DMS79 treated with DMSO at 0.1 percent for 48 hours (cell line): ENCODE measurements around the gene CAMSAP2.

Source experiments
- DNase-seq: peaks from one replicate; lab custom pipeline; 2025; lab: John Stamatoyannopoulos, UW

Gene CAMSAP2, protein sequence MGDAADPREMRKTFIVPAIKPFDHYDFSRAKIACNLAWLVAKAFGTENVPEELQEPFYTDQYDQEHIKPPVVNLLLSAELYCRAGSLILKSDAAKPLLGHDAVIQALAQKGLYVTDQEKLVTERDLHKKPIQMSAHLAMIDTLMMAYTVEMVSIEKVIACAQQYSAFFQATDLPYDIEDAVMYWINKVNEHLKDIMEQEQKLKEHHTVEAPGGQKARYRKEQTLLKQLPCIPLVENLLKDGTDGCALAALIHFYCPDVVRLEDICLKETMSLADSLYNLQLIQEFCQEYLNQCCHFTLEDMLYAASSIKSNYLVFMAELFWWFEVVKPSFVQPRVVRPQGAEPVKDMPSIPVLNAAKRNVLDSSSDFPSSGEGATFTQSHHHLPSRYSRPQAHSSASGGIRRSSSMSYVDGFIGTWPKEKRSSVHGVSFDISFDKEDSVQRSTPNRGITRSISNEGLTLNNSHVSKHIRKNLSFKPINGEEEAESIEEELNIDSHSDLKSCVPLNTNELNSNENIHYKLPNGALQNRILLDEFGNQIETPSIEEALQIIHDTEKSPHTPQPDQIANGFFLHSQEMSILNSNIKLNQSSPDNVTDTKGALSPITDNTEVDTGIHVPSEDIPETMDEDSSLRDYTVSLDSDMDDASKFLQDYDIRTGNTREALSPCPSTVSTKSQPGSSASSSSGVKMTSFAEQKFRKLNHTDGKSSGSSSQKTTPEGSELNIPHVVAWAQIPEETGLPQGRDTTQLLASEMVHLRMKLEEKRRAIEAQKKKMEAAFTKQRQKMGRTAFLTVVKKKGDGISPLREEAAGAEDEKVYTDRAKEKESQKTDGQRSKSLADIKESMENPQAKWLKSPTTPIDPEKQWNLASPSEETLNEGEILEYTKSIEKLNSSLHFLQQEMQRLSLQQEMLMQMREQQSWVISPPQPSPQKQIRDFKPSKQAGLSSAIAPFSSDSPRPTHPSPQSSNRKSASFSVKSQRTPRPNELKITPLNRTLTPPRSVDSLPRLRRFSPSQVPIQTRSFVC (N-terminal part only)

DNA sequence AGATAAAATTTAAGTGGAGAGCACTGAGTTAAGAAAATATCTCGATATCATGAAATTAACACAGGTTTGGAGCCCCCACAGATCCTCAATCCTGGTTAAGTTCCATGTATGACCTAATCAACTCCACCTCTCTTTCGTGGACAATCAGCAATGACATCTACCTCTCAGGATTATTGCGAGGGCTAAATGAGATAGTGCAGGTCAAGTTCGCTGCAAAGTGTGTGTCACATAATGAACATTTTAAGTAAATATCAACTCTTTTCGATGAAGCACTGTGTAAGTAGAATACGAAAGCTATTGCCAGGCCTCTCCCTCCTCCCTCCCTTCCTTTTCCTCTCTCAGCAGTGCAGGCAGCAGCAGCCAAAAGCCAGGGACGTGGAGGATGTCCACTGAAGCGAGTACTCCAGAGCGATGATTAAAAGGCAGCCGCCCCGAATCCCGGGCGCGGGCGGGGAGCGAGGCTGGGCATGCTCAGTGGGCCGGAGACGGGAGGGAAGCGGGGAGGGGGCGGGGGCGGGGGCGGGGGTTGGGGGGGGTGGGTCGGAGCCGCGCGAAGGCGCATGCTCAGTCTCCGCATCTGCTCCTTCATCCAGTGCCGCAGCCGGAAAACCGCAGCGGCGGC, at the start of gene CAMSAP2:
CAMSAP2 (plus strand) TSS at position 567 of the 622 bp plus-strand sequence. CDS start 935 bp downstream, outside the sequence.
- DNase-seq, result peak; percentile 91

DNA sequence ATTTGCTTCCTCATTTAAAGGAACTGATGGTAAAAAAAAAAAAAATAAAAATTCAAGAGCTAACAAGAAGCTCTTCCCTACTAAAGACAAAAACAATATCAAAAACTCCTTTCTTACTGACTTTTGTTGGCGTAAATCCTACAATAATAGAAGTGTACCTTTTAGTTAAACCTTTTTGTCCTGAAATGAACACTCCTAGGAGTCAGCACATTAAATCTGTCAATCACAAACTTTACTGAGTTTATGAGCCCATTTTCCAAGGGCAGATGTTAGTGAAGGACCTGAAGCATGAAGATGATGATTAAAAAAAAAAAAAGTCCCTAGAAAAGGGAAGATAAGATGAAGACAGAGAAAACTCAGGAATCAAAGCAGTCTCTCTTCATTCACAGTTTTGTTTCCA, 46.4 kb upstream of the CAMSAP2 start:
- no peak for DNase-seq

DNA sequence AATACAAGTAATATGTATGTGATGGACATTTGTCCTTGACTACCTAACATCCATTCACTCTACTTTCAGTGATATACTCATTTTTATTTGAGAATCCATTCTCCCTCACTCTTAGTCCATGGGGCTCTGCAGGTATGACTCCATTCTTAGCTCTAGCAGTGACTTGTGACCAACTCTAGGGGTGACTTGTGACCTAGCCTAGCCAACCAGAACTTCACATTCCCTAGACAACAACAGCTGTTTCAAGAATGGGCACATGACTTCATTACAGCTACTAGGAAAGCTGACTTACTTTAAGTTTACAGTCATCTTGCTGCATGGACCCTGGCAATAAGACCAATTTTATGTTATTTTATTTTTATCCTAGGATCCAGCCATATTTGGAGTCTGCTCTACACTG, 45.4 kb upstream of the CAMSAP2 start:
- DNase-seq, result no peak

DNA sequence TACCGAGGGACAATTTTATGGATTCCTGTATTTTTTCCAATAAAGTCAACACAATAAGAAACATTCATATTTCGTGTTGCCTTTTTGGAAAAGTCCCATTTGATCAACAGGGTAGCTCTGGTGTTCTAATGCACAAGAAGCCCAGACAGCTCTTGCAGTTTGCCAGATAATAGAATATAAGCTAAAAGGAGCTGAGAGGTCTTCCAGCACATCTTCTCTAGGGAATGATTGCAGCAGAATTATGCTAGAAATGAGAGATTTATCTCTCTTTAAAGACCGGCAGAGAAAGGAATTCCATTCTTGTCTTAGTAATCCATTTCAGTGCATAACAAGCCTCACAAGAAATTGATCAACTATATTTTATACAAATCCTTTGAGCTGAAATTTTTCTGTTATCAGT, 44.0 kb upstream of the CAMSAP2 start:
- DNase-seq, result no peak

DNA sequence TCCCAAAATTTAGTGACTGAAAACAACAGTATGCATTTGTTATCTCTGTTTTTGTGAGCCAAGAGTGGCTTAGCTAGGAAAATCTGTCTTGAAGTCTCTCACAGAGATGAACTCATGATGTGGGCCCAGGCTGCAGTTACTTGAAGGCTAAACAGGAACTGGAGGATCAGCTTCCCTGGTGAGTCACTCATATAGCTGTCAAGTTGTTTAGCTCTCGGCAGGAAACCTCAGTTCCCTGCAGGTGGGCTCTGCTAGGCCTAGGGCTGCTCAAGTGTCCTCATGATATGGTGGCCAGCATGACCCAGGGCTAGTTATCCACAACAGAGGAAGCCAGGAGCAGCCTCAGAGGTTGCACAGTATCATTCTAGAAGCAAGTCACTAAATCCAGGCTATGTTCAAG, 38.8 kb upstream of the CAMSAP2 start:
- no peak for DNase-seq

DNA sequence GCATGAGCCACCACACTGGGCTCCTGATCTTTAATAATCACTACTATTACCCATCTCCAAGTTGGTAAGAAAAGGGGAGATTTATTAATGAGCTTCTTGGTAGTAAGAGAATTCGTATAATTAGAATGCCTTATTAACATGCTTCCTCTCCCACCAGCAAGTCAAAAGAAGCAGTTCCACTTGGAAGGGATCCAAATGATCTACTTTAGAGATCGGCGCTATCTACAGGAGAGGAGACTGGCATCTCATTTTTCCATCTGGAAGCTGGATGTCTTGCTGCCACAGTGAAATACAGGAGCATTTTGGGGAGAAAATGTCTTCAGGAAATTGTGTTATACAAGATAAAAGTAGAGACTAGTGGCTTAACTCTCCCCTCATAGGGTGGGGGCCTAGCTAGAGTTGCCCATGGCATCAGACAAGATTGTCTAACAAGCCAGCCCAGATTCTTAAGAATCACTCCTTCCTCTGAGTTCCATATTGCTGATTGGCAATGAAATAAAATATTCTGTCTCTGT, 33.6 kb upstream of the CAMSAP2 start:
- DNase-seq, result no peak

DNA sequence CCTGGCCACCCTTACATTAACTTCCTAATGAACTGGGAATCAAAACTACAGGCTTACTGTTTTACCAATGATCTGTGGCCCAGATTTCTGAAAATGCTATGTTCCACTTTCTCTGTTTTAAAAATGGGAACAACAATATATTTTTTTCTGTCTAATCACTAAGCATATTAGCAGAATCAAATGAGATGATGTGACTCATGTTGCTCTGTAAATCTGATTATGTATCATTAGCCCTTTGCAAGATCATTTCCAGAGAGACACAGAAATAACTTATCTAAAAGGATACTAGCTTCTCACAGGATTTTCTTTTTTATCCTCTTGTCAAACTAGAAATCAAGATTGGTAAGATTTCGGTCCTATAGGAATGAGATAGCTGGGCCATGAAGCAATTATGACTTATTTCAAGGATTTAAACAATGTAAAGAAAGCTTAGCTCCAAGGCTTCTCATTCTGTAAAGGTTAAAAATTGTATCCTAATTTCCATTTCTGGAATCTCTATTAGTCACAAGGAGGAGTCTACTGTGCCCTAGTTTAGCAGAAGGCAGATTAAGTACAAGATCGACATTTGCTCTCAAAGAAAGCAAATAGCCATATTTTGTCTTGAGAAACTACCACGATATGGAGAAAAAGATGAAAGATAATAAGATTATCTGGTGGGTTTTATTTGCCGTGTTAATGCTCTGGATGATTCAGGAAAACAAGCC, 32.4 kb upstream of the CAMSAP2 start:
- no peak for DNase-seq

DNA sequence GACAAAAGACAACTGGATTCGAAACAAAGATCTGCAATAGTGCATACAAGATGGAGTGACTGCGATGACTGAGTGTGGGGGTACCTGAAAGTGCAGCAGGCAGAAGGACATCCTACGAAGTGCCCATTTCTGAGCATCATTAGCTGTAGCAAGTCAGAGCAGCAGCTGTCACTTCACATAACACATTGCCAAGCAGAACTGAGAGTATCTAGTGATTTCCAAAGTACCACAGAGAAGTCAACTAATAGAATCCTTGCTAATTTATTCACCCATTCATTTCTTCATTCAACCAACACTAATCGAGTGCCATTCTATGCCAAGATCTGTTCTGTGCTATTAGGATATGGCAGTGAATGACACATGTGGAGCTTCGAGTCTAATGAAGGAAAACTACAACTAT, 31.6 kb upstream of the CAMSAP2 start:
- DNase-seq, result no peak

DNA sequence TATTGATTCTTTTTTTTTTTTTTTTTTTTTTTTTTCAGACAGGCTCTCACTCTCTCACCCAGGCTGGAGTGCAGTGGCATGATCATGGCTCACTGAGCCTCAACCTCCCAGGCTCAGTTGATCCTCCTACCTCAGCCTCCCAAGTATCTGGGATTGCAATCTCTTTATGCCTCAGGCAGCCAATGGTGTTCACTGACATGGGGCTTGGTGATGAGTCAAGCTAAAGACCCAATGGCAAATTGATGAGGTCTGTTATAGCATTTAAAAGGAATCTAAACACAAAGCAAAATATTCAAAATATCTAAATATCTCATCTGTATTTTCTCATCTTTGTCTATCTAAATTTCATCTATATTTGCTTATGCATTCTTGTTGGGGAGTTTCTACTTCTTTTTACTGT, 30.5 kb upstream of the CAMSAP2 start:
- no peak for DNase-seq

DNA sequence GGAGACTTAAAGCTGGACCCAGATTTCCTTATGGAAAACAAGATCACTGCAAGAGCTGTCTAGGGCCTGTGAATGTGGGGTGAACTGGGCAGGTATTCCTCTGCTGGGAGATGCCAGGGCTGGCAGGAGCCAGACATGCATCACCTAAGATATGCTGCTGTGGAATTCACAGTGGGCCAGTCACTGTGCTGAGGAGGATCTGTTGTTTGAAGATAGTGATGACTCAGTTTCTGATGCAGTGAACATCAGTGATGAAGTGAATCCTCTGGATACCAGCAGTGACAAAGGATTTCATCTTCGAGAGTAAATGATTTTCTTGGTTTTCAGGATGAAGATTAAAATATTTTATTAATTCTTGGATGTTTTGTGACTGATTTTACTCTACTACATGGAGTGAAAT, 29.9 kb upstream of the CAMSAP2 start:
- no peak for DNase-seq

DNA sequence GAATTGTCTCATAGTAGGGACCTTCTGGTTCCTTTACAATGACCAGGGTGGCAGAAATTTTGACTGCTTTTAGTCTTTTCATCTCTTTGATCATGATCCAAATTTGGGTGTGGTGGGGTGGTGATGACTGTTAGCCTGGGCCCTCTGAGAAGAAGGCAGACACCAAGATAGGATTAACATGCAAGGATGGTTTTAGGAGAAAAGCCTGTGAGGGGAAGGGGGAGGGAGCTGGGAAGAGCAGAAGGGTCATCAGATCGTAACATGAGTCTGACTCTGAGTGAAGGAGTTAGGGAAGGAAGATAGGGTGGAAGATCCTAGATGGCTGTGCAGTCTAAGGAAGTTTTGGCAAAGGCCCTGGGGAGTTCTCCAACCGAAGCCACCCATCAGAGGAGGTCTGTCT, 28.5 kb upstream of the CAMSAP2 start:
- no peak for DNase-seq

DNA sequence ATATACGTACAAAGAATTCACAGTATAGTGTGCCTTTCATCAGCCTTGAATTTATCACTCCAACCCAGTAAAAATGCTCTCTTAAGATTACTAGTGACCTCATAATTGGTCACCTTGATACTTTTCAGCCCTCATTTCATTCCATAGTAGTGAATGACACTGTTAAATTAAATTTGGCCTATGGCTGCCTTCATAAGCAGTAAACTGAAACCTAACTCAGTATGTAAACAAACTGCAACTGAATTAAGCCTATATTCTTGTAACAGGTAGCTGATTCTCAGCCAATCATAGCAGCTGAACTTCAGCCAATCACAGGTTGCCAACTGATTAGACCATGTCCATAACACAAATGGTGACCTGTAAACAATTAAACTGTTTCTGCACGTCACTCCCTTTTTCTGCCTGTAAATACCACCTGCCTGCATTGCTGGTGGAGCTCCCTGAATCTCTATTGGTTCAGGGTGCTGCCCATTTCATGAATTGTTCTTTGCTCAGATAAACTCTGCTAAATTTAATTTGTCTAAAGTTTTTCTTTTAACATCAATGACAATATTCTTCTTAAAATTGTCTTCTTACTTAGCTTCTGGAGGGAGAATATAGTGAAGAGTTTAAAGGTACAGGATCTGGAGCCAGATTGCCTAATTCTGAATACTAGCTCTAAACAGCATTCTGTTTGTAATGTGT, 24.0 kb upstream of the CAMSAP2 start:
- DNase-seq, result no peak

DNA sequence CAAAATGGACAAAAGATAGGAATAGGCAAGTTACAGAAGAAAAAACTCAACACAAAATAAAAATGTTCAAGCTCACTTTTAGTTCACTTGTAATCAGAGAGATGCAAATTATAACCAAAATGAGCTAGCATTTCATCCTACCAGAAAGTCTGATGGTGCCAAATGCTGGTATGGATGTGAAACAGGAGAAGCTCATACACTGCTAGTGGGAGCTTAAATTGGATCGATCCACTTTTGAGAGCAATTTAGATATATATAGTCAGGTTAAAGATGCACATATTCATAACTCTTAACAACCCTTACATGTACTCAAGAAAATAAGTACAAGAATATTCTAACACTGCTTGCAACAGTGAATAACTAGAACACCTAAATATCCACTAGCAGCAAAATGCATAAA, 18.5 kb upstream of the CAMSAP2 start:
- no peak for DNase-seq

DNA sequence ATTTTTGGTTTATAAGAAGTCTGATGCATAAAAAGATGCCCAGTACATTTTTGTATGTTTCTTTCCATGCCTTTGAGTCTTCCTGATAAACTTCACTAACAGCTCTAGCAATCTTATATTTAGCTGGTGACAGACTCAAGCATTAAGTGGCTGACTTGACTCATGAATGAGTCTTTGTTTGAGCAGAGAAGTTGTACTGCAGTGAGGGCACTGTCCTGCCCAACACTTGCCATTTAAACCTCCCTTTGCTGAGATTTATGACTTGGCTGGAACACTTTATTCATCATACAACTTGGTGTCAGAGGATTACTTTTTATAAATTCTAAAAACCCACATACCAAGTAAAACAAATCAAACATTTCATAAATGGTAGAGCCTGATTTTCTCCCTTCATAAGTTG, 14.6 kb upstream of the CAMSAP2 start:
- no peak for DNase-seq

DNA sequence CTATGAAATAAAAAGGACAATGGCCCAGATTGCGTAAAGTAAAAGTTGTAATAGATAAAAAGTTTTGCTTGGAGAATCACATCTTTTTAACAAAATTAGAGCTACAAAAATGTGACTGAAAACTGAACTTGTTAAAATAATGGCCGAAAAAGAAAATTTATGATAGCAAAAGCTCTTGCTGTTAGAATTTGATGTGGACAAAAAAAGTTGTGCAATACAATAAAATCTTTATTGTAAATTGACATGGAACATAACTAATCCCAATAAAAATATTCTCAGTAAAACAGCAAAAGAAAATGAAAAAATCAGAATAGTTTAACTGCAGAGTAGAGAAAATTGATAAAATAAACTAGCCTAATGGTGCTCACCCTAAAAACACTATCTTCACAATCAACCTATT, 11.4 kb upstream of the CAMSAP2 start:
- no peak for DNase-seq

DNA sequence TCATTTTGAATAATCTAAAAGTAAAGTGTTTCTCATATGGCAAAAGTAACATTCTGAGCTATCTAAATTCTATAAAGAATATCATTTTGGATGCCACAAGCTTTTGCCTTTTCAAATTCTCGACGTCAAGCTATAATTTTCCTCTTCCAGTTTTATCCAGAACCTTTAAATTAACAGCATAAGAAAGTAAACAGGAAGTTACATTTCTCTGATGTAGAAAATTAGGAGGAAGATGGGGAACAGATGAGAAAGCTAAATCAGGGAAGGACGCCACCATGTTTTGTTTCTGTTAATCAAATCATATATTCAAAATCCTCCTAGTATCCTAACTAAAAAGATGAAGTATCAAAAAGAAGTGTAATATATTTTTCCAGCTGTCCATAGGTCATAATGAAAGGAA, 8.8 kb upstream of the CAMSAP2 start:
- DNase-seq, result no peak

DNA sequence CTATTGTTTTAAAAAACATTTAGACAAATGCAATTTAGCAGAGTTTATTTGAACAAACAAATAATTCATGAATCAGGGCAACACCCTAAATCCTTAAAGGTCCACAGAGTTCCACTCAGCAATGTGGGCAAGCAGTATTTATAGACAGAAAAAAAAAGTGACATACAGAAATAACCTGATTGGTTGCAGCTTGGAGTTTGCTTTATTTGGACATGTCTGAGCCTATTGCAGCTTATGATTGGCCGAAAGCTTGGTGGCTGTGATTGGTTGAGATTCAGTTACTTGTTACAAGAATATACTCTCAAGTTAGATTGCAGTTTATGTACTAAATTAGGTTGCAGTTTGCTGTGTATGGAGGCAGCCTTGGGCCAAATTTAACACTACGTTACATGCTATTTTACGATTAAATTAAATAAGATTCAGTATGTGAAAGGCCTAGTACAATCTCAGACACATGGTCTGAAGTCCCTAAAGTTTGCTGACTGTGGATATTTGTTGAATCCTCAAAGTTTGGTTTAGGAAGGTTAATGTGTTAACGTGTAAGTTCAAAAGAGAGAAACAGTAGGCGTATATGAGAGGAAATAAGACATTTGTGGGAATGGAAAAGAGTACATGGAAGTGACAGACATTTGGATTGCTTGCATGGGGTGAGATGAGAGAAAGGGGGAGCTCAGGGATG, 6.9 kb upstream of the CAMSAP2 start:
- DNase-seq, result no peak

DNA sequence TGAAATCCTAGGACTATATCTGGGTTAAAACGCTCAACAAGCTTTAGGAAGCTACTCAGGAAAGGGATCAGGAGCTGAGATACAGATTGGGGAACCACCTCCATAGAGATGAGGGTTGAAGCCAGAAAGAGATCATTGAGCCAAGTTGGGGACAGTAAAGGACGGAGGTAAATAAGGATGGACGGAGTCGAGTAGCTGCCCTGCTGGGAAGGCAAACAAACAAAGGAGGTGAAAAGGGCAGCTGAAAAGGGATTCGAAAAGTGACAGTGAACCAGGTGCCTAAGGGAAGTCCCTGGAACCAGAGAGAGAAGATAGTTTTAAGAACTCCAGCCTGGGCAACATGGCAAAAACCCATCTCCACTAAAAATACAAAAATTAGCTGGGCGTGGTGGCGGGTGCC, 6.3 kb upstream of the CAMSAP2 start:
- DNase-seq, result no peak

DNA sequence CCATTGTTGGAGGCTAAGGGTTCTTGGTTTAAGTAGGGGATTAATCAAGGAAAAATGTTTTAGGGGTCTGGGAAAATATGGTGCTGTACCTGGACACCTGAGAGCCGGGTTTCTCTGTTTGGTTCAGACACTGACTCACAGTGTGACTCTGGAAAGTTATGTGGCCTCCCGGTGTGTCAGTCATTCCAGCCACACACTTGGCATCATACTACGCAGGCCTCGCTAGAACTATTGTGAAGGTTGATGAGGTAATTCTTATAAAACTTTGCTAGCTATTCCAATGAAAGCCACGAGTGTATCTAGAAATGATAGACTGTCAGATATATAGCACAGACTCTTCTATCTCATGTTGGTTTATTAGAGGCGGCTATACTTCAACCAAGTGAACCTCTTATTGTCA, 4.8 kb upstream of the CAMSAP2 start:
- no peak for DNase-seq

DNA sequence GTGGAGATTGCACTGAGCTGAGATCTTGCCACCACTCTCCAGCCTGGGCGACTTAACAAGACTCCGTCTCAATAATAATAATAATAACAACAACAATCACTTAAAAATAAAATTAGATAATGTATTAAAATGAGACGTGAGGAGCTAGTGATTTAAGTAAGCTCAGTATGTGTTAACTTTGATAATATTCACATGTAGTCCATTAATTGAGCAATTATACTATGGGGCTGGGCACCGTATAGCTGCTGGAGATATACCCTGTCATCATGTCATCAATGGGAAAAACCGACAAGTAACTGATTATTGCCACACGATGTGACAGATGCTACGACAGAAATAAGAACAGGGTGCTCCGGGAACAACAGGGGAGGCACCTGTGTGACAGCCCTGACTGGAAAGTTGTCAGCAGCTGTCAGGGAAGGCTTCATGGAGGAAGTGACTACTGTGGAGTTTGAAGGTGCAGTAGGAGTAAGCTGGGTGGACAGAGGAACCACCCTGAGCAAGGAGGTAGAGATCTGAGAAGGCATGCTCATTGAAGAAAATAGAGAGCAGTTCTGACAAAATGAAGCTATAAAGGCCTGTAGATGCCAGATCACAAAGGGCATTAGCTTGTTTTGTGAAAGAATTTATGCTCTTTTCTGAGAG, 924 bp upstream of the CAMSAP2 start:
- no peak for DNase-seq
